Heart left ventricle (tissue), 13 donors: ENCODE results near the gene SLC66A2.

Experiments
- POLR2A ChIP-seq, 2 donors: fragments of 450-650 bp; IDR thresholded peaks; one replicate each; pipeline ENCODE4 v1.6.1; 2017; ENCODE audit warnings: antibody characterized with exemption in 2 of 2, mild to moderate bottlenecking in 2 of 2, moderate library complexity in 2 of 2
- TF ChIP-seq, protein P1 (sequence below), 12 donors: fragments of 200-600 bp; sonication (generic) in 4 of 12; IDR thresholded peaks; one replicate each; pipeline versions ENCODE4 v1.5.0 to v1.8.0; 2018 to 2022; ENCODE audit warnings: antibody characterized with exemption in 12 of 12, mild to moderate bottlenecking in 5 of 12
- donor health status: ischemic (EF 13 %, LVEDD 7.1; RV severe dilation, severe dysfunction).
- donor health status: DM: no; HTN: yes; CAD: no.
- donor health status: DM: no; HTN: no; CAD: no.
- donor health status: ischemic (EF 25% LVEDD 6.9; RV normal size, moderate dysfunction).
- donor health status: ischemic (EF 25% LVEDD 5.7; RV mildly dilated, moderate dysfunction).
- donor health status: ischemic (EF 35%, LVEDD 5.7; RV mildly dilated, moderate dysfunction).
- donor health status: nonischemic (EF 11% LVEDD 7.7; RV severe dilation, severe dysfunction).
- donor health status: DM: yes; HTN: yes; CAD: no.
- donor health status: PGD.
- donor health status: ischemic (EF 29% LVEDD 5.4; RV normal size, mild dysfunction).
- donor health status: nonischemic (EF 23%, LVEDD 6.1; RV moderate dilation, normal function).

DNA sequence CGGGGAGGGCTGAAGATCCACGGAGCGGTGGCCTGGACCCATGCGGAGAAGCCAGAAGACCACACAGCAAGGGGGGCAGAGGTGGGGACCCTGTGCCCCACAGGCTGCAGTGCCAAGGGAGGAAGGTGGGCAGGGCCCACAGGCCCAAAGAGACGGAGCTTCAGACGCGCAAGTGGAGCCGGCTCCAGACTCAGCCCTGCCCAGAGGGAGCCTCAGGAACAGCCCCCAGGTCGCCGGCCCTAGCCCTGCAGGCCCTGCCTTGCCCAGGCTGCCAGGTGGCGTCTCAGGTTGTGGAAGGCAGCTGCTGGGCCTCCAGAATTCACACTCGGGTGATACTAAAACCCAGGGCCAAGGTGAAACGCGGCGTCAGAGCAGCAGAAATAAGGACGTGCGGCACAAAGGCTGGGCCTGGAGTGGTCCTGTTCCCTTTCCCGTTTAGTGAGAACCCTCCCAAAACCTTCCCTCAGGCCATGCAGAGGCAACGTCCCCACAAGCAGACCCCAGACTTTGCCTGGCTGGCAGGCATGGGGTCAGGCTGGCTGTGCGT is 36.8 kb downstream of the SLC66A2 start:
- TF ChIP-seq, protein P1, sequence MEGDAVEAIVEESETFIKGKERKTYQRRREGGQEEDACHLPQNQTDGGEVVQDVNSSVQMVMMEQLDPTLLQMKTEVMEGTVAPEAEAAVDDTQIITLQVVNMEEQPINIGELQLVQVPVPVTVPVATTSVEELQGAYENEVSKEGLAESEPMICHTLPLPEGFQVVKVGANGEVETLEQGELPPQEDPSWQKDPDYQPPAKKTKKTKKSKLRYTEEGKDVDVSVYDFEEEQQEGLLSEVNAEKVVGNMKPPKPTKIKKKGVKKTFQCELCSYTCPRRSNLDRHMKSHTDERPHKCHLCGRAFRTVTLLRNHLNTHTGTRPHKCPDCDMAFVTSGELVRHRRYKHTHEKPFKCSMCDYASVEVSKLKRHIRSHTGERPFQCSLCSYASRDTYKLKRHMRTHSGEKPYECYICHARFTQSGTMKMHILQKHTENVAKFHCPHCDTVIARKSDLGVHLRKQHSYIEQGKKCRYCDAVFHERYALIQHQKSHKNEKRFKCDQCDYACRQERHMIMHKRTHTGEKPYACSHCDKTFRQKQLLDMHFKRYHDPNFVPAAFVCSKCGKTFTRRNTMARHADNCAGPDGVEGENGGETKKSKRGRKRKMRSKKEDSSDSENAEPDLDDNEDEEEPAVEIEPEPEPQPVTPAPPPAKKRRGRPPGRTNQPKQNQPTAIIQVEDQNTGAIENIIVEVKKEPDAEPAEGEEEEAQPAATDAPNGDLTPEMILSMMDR (IDR thresholded peaks at IDR 0.05): no peak
- no peak for TF ChIP-seq POLR2A (IDR thresholded peaks at IDR 0.05)
